Natural killer cell (primary cell): ENCODE results near the gene SF3B5. TPM values are rescaled to one million over a fixed set of nuclear protein-coding genes. Genes with fewer than 3 reads are reported as not detected.
"Not testable (repeated sequence)": the region's sequence is repeated elsewhere in the genome, so short reads cannot be mapped to it uniquely, and the experiment has no call there.

Experiments used
- ATAC-seq, 3 donors: fragments of 150-1000 bp in 2 of 3; fragments of 200-7000 bp in 1 of 3; cut with Tn5 transposase; 1 replicate in 1 of 3; 2 replicates in 2 of 3; pipeline ENCODE4 v1.10.0; 2021; ENCODE audit warnings: mild to moderate bottlenecking in 2 of 3, moderate library complexity in 2 of 3
- DNase-seq, 2 donors: peaks; one replicate each; pipeline versions ENCODE4 v3.0.0 to v3.0.0-alpha.2; 2013 to 2021; ENCODE audit warnings: mixed read lengths in 1 of 2
- H3K27ac ChIP-seq: one replicate; pipeline ENCODE4 v1.5.1; 2013; ENCODE audit warnings: mild to moderate bottlenecking, low read length
- H3K27me3 ChIP-seq: one replicate; pipeline ENCODE4 v1.6.1; 2013; ENCODE audit warnings: low read length; ENCODE audit not compliant: control insufficient read depth, insufficient read depth
- H3K36me3 ChIP-seq: one replicate; pipeline ENCODE4 v1.6.1; 2013; ENCODE audit warnings: low read length; ENCODE audit not compliant: control insufficient read depth, insufficient read depth
- H3K4me1 ChIP-seq: one replicate; pipeline ENCODE4 v1.6.1; 2013; ENCODE audit warnings: low read length; ENCODE audit not compliant: control insufficient read depth, insufficient read depth
- H3K4me3 ChIP-seq: one replicate; pipeline ENCODE4 v1.5.1; 2013; ENCODE audit warnings: low read length
- H3K9me3 ChIP-seq: one replicate; pipeline ENCODE4 v1.6.1; 2013; ENCODE audit warnings: low read length; ENCODE audit not compliant: control insufficient read depth, insufficient read depth
- H3K27ac Mint-ChIP-seq, 2 donors: one replicate each; pipeline ENCODE4 v1.8.0; 2022; ENCODE audit warnings: mild to moderate bottlenecking in 2 of 2, mixed read lengths in 2 of 2, moderate library complexity in 1 of 2
- H3K27me3 Mint-ChIP-seq, 2 donors: one replicate each; pipeline ENCODE4 v1.8.0; 2022; ENCODE audit warnings: low read depth in 2 of 2, mixed read lengths in 2 of 2
- H3K36me3 Mint-ChIP-seq: one replicate; pipeline ENCODE4 v1.8.0; 2022; ENCODE audit warnings: mixed read lengths
- H3K4me1 Mint-ChIP-seq, 2 donors: one replicate each; pipeline ENCODE4 v1.8.0; 2022; ENCODE audit warnings: mixed read lengths in 2 of 2
- H3K4me3 Mint-ChIP-seq: one replicate; pipeline ENCODE4 v1.8.0; 2022; ENCODE audit warnings: mild to moderate bottlenecking, moderate library complexity, mixed read lengths
- H3K9me3 Mint-ChIP-seq, 2 donors: one replicate each; pipeline ENCODE4 v1.8.0; 2022; ENCODE audit warnings: mixed read lengths in 2 of 2
- whole genome bisulfite sequencing: methylation state at CpG from one replicate; pipeline ENCODE4 v1.1.7; 2013; ENCODE audit warnings: missing lambda C conversion rate; ENCODE audit not compliant: insufficient coverage; 5-methylcytosine and 5-hydroxymethylcytosine counted together
- intact Hi-C: fragments of 100-400 bp; cut with micrococcal nuclease; formaldehyde crosslinking; loops from one replicate; pipeline ENCODE4 v1.14.2; 2022
- total RNA-seq, 4 donors: library from RNA; stranded (reverse); fragments of 120-200 nt in 1 of 4; gene quantifications; one replicate each; pipeline versions ENCODE4 v1.2.3 to v1.2.4, GENCODE V29; 2013 to 2022
- TF ChIP-seq, protein P1 (sequence below): fragments of 200-600 bp; IDR thresholded peaks from one replicate; pipeline ENCODE4 v1.8.0; 2022; ENCODE audit warnings: antibody characterized with exemption

Gene SF3B5
- total RNA-seq, 3 donors from 2014 or later (not counting 1 experiment from before 2014, with no cell fraction given): 122 to 145 (median 122) TPM

- Histone ChIP-seq H3K36me3 (no peaks in the 10 kb centered on the region), H3K27me3 (no peaks in the 10 kb centered on the region), H3K27ac (no peak overlapping the region), H3K9me3 (peaks cover 3% of the 10 kb centered on the region), H3K4me1 (peaks cover 2% of the 10 kb centered on the region), H3K4me3 (no peak overlapping the region)
- ATAC-seq (no peak), DNase-seq (no peak)
- no peak overlapping the region for H3K4me3 Mint-ChIP-seq
- H3K27me3 Mint-ChIP-seq: no peaks in the 10 kb centered on the region
- peaks cover 8 to 10% of the 10 kb centered on the region in 2 donors for H3K4me1 Mint-ChIP-seq
- H3K36me3 Mint-ChIP-seq: no peaks in the 10 kb centered on the region
- TF ChIP-seq, protein P1, sequence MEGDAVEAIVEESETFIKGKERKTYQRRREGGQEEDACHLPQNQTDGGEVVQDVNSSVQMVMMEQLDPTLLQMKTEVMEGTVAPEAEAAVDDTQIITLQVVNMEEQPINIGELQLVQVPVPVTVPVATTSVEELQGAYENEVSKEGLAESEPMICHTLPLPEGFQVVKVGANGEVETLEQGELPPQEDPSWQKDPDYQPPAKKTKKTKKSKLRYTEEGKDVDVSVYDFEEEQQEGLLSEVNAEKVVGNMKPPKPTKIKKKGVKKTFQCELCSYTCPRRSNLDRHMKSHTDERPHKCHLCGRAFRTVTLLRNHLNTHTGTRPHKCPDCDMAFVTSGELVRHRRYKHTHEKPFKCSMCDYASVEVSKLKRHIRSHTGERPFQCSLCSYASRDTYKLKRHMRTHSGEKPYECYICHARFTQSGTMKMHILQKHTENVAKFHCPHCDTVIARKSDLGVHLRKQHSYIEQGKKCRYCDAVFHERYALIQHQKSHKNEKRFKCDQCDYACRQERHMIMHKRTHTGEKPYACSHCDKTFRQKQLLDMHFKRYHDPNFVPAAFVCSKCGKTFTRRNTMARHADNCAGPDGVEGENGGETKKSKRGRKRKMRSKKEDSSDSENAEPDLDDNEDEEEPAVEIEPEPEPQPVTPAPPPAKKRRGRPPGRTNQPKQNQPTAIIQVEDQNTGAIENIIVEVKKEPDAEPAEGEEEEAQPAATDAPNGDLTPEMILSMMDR: no peak
- H3K27ac Mint-ChIP-seq: no peak overlapping the region
- no peaks in the 10 kb centered on the region for H3K9me3 Mint-ChIP-seq
- intact Hi-C loops: no loop called here
- 100% methylated on average over 1 of the region's 1 CpG for WGBS
These were observed 46.0 kb downstream of the SF3B5 start for GRCh38 chr6:144049386-144049785.

DNA sequence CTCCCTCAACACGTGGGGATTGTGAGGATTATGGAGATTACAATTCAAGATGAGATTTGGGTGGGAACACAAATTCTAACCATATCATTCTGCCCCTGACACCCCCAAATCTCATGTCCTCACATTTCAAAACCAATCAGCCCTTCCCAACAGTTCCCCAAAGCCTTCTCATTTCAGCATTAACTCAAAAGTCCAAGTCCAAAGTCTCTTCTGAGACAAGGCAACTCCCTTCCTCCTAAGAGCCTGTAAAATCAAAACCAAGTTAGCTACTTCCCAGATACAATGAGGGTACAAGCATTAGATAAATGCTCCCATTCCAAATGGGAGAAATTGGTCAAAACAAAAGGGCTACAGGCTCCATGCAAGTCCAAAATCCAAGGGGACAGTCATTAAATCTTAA lies 47.7 kb downstream of the SF3B5 start:
- Histone ChIP-seq H3K4me1 (no peaks in the 10 kb centered on the region), H3K4me3 (no peak overlapping the region), H3K36me3 (no peaks in the 10 kb centered on the region), H3K27me3 (no peaks in the 10 kb centered on the region), H3K9me3 (peaks cover 3% of the 10 kb centered on the region), H3K27ac (no peak overlapping the region)
- DNase-seq (no peak), ATAC-seq (no peak)
- TF ChIP-seq, protein P1: no peak
- Mint-ChIP-seq H3K9me3 (no peaks in the 10 kb centered on the region), H3K27me3 (no peaks in the 10 kb centered on the region), H3K27ac (no peak overlapping the region), H3K4me3 (no peak overlapping the region), H3K36me3 (no peaks in the 10 kb centered on the region), H3K4me1 (no peaks in the 10 kb centered on the region)
- no CpG with 5 or more reads among the region's 1 CpG for WGBS
- intact Hi-C loops: no loop called here

GRCh38 chr6:144046672-144047071 lies 48.7 kb downstream of the SF3B5 start:
- H3K27ac Mint-ChIP-seq, H3K4me3 ChIP-seq, H3K4me3 Mint-ChIP-seq, H3K36me3 Mint-ChIP-seq, DNase-seq, H3K27me3 ChIP-seq, H3K27ac ChIP-seq, H3K27me3 Mint-ChIP-seq, H3K4me1 Mint-ChIP-seq, intact Hi-C loops, H3K9me3 Mint-ChIP-seq, ATAC-seq, H3K36me3 ChIP-seq, H3K9me3 ChIP-seq, H3K4me1 ChIP-seq: not testable (repeated sequence)
- 95% methylated on average over 8 of the region's 8 CpGs for WGBS

- H3K27me3 ChIP-seq, H3K4me3 ChIP-seq, H3K27me3 Mint-ChIP-seq, H3K9me3 ChIP-seq, intact Hi-C loops, H3K36me3 Mint-ChIP-seq, H3K27ac Mint-ChIP-seq, H3K4me3 Mint-ChIP-seq, DNase-seq, H3K36me3 ChIP-seq, H3K27ac ChIP-seq, H3K4me1 ChIP-seq, H3K9me3 Mint-ChIP-seq, H3K4me1 Mint-ChIP-seq, ATAC-seq: not testable (repeated sequence)
- WGBS: 100% methylated on average over 2 of the region's 2 CpGs
These were observed 50.4 kb downstream of the SF3B5 start for GRCh38 chr6:144044989-144045388.

Other genes starting within 250 kb of the SF3B5 start
- not detected for gene ZC2HC1B, start 231.1 kb downstream of the SF3B5 start, total RNA-seq
- 10 to 100 TPM in 1 of 3 donors, 1 to 10 TPM in 2; 4.9 to 12.2 (median 6.8) TPM for gene PLAGL1, start 87.3 kb downstream of the SF3B5 start, total RNA-seq
- 10 to 100 TPM; 21.9 to 38.3 (median 34.2) TPM for gene STX11, start 54.9 kb upstream of the SF3B5 start, total RNA-seq
- gene UTRN, start 189.8 kb upstream of the SF3B5 start, total RNA-seq: 100 to 1,000 TPM; 584 to 715 (median 591) TPM